Measurements from ENCODE around the gene ENTPD2.
"Not testable (repeated sequence)": the region's sequence is repeated elsewhere in the genome, so short reads cannot be mapped to it uniquely, and the experiment has no call there.

ENTPD2 gene

GRCh38 chr9:137064027-137064879 lies 10.4 kb upstream of the ENTPD2 start:
- no peak for DNase-seq (ENCODE audit: low read depth, low spot score)

GRCh38 chr9:137063311-137064026 lies 9.6 kb upstream of the ENTPD2 start:
- no peak for DNase-seq (ENCODE audit: low read depth, low spot score)

- not testable (repeated sequence) for DNase-seq (ENCODE audit: low read depth, low spot score)
Measured at GRCh38 chr9:137062798-137063197, 8.9 kb upstream of the ENTPD2 start.

GRCh38 chr9:137062384-137062783 lies 8.5 kb upstream of the ENTPD2 start:
- no peak for DNase-seq (ENCODE audit: low read depth, low spot score)

GRCh38 chr9:137058521-137059234 lies 4.8 kb upstream of the ENTPD2 start:
- no peak for DNase-seq (ENCODE audit: low read depth, low spot score)

GRCh38 chr9:137057545-137057944 lies 3.7 kb upstream of the ENTPD2 start:
- DNase-seq (ENCODE audit: low read depth, low spot score) = no peak

- DNase-seq (ENCODE audit: low read depth, low spot score) = no peak
Measured at GRCh38 chr9:137056739-137057415, 3.0 kb upstream of the ENTPD2 start.

- DNase-seq (ENCODE audit: low read depth, low spot score) = no peak
Measured at GRCh38 chr9:137055385-137056364, 1.8 kb upstream of the ENTPD2 start.

- DNase-seq (ENCODE audit: low read depth, low spot score) = no peak
Measured at GRCh38 chr9:137054932-137055384, 1.1 kb upstream of the ENTPD2 start.

GRCh38 chr9:137052998-137053943 lies 590 bp downstream of the ENTPD2 start:
- no peak for DNase-seq (ENCODE audit: low read depth, low spot score)

GRCh38 chr9:137052293-137052692 lies 1.6 kb downstream of the ENTPD2 start:
- DNase-seq (ENCODE audit: low read depth, low spot score) = no peak

- no peak for DNase-seq (ENCODE audit: low read depth, low spot score)
Measured at GRCh38 chr9:137051145-137051724, 2.6 kb downstream of the ENTPD2 start.

GRCh38 chr9:137050570-137050969 lies 3.3 kb downstream of the ENTPD2 start:
- no peak for DNase-seq (ENCODE audit: low read depth, low spot score)

- DNase-seq (ENCODE audit: low read depth, low spot score) = no peak
Measured at GRCh38 chr9:137049544-137050449, 4.1 kb downstream of the ENTPD2 start.

- DNase-seq (ENCODE audit: low read depth, low spot score) = no peak
Measured at GRCh38 chr9:137048655-137049543, 5.0 kb downstream of the ENTPD2 start.

- no peak for DNase-seq (ENCODE audit: low read depth, low spot score)
Measured at GRCh38 chr9:137046088-137046787, 7.6 kb downstream of the ENTPD2 start, which contains the start of gene NPDC1. Gene NPDC1, minus strand, starts transcription at chr9:137046177. Its CDS starts 188 bp downstream, at chr9:137045989.

All from activated CD4-positive, CD25-positive, alpha-beta regulatory T cell treated with anti-CD3 and anti-CD28 coated beads, Interleukin-2, amount 50 U/mL, for 16 hours (primary cell).